Measurements from ENCODE around the gene TMED8.

Gene TMED8

DNA sequence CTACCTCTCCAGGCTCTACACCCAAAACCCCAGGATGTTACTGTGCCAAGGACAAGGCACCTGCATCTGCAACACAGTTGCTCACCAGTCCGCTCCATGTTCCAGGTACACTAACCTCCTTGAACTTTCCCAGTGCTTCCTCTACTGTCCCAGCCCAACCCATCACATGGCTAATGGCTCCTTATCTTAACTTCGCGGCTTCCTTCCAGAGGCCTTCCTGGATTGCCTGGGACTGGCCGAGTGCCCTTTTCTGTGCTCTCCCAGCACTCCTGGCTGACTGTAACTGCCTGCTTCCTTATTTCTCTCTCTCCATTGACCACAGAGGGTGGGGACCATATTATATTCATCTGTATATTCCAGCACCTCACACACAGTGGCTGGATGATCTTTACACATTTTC lies 77.1 kb downstream of the TMED8 start:
- Histone ChIP-seq H3K4me1 (ENCODE audit: control insufficient read depth, low read length) (no peaks in the 10 kb centered on the region), H3K4me3 (ENCODE audit: low read length) (no peak overlapping the region), H3K36me3 (ENCODE audit: control insufficient read depth, low read length) (no peaks in the 10 kb centered on the region; the same call in 1 of the 2 replicates), H3K9me2 (replicated peaks; ENCODE audit: control insufficient read depth, low read length) (no peaks in the 10 kb centered on the region), H3K27ac (ENCODE audit: low read depth, low read length) (no peak overlapping the region), H3F3A (ENCODE audit: control insufficient read depth, insufficient read depth) (no peaks in the 10 kb centered on the region), H3K4me2 (ENCODE audit: low read length) (no peak overlapping the region), H3K79me2 (ENCODE audit: control insufficient read depth, low read length) (no peaks in the 10 kb centered on the region), H3K27me3 (ENCODE audit: control insufficient read depth, low read length) (no peaks in the 10 kb centered on the region), H4K20me1 (ENCODE audit: control insufficient read depth, insufficient read depth, low read depth, low read length) (no peaks in the 10 kb centered on the region), H3K9me3 (ENCODE audit: control insufficient read depth, insufficient read depth, low read length) (no peaks in the 10 kb centered on the region)
- no peak for TF ChIP-seq EZH2phosphoT487 (IDR thresholded peaks at IDR 0.05; ENCODE audit: borderline replicate concordance, low read length)
- TF ChIP-seq, protein P1, sequence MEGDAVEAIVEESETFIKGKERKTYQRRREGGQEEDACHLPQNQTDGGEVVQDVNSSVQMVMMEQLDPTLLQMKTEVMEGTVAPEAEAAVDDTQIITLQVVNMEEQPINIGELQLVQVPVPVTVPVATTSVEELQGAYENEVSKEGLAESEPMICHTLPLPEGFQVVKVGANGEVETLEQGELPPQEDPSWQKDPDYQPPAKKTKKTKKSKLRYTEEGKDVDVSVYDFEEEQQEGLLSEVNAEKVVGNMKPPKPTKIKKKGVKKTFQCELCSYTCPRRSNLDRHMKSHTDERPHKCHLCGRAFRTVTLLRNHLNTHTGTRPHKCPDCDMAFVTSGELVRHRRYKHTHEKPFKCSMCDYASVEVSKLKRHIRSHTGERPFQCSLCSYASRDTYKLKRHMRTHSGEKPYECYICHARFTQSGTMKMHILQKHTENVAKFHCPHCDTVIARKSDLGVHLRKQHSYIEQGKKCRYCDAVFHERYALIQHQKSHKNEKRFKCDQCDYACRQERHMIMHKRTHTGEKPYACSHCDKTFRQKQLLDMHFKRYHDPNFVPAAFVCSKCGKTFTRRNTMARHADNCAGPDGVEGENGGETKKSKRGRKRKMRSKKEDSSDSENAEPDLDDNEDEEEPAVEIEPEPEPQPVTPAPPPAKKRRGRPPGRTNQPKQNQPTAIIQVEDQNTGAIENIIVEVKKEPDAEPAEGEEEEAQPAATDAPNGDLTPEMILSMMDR (IDR thresholded peaks at IDR 0.05; ENCODE audit: low read depth, low read length, poor library complexity, severe bottlenecking): no peak

DNA sequence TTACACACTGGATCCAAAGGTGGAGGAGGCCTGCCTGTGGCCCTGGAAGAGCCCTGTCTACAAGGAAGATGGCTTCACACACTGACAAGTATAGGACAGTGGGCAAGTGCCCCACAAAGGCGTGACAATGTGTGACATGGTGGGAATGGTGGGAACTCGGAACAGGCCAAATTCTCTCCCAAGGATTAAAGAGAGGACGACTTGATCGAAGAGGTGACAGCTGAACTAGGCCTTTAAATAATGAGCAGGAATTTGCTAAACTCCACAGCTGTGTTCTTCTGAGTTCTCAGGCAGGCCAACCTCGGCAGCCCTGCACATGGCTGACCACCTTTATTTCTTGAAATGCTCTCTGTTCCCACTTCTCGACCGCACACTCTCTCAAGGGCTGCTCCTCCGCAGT lies 80.0 kb downstream of the TMED8 start:
- H3K27ac ChIP-seq (ENCODE audit: low read depth, low read length): no peak overlapping the region
- H4K20me1 ChIP-seq (ENCODE audit: control insufficient read depth, insufficient read depth, low read depth, low read length): no peaks in the 10 kb centered on the region
- no peak overlapping the region for H3K4me2 ChIP-seq (ENCODE audit: low read length)
- no peak for TF ChIP-seq EZH2phosphoT487 (IDR thresholded peaks at IDR 0.05; ENCODE audit: borderline replicate concordance, low read length)
- TF ChIP-seq, protein P1 (IDR thresholded peaks at IDR 0.05; ENCODE audit: low read depth, low read length, poor library complexity, severe bottlenecking): no peak
- H3K79me2 ChIP-seq (ENCODE audit: control insufficient read depth, low read length): no peaks in the 10 kb centered on the region
- no peaks in the 10 kb centered on the region for H3F3A ChIP-seq (ENCODE audit: control insufficient read depth, insufficient read depth)
- no peaks in the 10 kb centered on the region for H3K9me3 ChIP-seq (ENCODE audit: control insufficient read depth, insufficient read depth, low read length)
- H3K27me3 ChIP-seq (ENCODE audit: control insufficient read depth, low read length): no peaks in the 10 kb centered on the region
- no peaks in the 10 kb centered on the region for H3K4me1 ChIP-seq (ENCODE audit: control insufficient read depth, low read length)
- H3K4me3 ChIP-seq (ENCODE audit: low read length): no peak overlapping the region
- no peaks in the 10 kb centered on the region for H3K9me2 ChIP-seq (replicated peaks; ENCODE audit: control insufficient read depth, low read length)
- H3K36me3 ChIP-seq (ENCODE audit: control insufficient read depth, low read length): no peaks in the 10 kb centered on the region; the same call in 1 of the 2 replicates

DNA sequence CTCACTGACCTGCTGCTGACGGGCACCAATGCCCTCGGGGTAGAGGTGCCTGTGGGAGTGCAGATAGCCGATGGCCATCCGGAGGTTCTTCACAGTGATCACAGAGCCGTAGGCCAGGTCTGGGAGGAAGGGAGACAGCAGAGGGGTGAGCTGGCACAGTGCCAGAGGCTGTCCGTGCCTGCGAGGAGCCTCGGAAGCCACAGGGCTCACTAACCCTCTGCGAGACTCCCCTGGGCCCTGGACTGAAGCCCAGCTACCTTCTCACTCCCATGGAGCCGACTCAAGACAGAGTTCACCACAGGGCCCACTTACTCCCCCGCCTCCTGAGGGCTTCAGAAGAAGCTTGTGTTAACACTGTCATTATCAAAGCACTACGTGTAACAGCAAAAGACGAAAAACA lies 80.7 kb downstream of the TMED8 start:
- Histone ChIP-seq H3K9me2 (replicated peaks; ENCODE audit: control insufficient read depth, low read length) (no peaks in the 10 kb centered on the region), H3K4me2 (ENCODE audit: low read length) (no peak overlapping the region), H3K4me3 (ENCODE audit: low read length) (no peak overlapping the region), H4K20me1 (ENCODE audit: control insufficient read depth, insufficient read depth, low read depth, low read length) (no peaks in the 10 kb centered on the region), H3K9me3 (ENCODE audit: control insufficient read depth, insufficient read depth, low read length) (no peaks in the 10 kb centered on the region), H3K4me1 (ENCODE audit: control insufficient read depth, low read length) (no peaks in the 10 kb centered on the region), H3K27ac (ENCODE audit: low read depth, low read length) (no peak overlapping the region), H3K79me2 (ENCODE audit: control insufficient read depth, low read length) (no peaks in the 10 kb centered on the region), H3K36me3 (ENCODE audit: control insufficient read depth, low read length) (no peaks in the 10 kb centered on the region; the same call in 1 of the 2 replicates), H3F3A (ENCODE audit: control insufficient read depth, insufficient read depth) (no peaks in the 10 kb centered on the region), H3K27me3 (ENCODE audit: control insufficient read depth, low read length) (no peaks in the 10 kb centered on the region)
- TF ChIP-seq EZH2phosphoT487 (IDR thresholded peaks at IDR 0.05; ENCODE audit: borderline replicate concordance, low read length): no peak
- TF ChIP-seq, protein P1 (IDR thresholded peaks at IDR 0.05; ENCODE audit: low read depth, low read length, poor library complexity, severe bottlenecking): no peak
